ENCODE data around the gene LPCAT3.
"Not testable (repeated sequence)": the region's sequence is repeated elsewhere in the genome, so short reads cannot be mapped to it uniquely, and the experiment has no call there.

LPCAT3 gene

GRCh38 chr12:7035463-7035862 is 17.2 kb upstream of the LPCAT3 start:
- DNase-seq, result no peak

GRCh38 chr12:7034464-7034863 is 16.2 kb upstream of the LPCAT3 start:
- DNase-seq, result no peak

- no peak for DNase-seq
Observed at GRCh38 chr12:7032990-7033389, 14.7 kb upstream of the LPCAT3 start.

GRCh38 chr12:7031306-7031705 is 13.0 kb upstream of the LPCAT3 start:
- DNase-seq, result no peak

- no peak for DNase-seq
Observed at GRCh38 chr12:7026854-7027253, 8.6 kb upstream of the LPCAT3 start.

- no peak for DNase-seq
Observed at GRCh38 chr12:7023114-7023513, 4.8 kb upstream of the LPCAT3 start.

GRCh38 chr12:7021956-7022355 is 3.7 kb upstream of the LPCAT3 start:
- DNase-seq, result no peak

- no peak for DNase-seq
Observed at GRCh38 chr12:7019043-7019569, 830 bp upstream of the LPCAT3 start.

- DNase-seq, result no peak
Observed at GRCh38 chr12:7017870-7018349, 366 bp downstream of the LPCAT3 start.

GRCh38 chr12:7016958-7017571 is 1.2 kb downstream of the LPCAT3 start:
- DNase-seq, result no peak

- DNase-seq, result no peak
Observed at GRCh38 chr12:7015555-7016370, 2.5 kb downstream of the LPCAT3 start.

- no peak for DNase-seq
Observed at GRCh38 chr12:7013101-7013500, 5.2 kb downstream of the LPCAT3 start.

GRCh38 chr12:7012024-7012607 is 6.2 kb downstream of the LPCAT3 start:
- DNase-seq, result no peak

- DNase-seq, result not testable (repeated sequence)
Observed at GRCh38 chr12:7011398-7011797, 6.9 kb downstream of the LPCAT3 start.

GRCh38 chr12:7009512-7009911 is 8.8 kb downstream of the LPCAT3 start:
- no peak for DNase-seq

GRCh38 chr12:7008864-7009263 is 9.4 kb downstream of the LPCAT3 start:
- DNase-seq, result no peak

GRCh38 chr12:7006639-7007038 is 11.6 kb downstream of the LPCAT3 start:
- DNase-seq, result no peak

- DNase-seq, result no peak
Observed at GRCh38 chr12:7005311-7005710, 13.0 kb downstream of the LPCAT3 start.

- no peak for DNase-seq
Observed at GRCh38 chr12:7004840-7005239, 13.4 kb downstream of the LPCAT3 start.

- no peak for DNase-seq
Observed at GRCh38 chr12:7004287-7004803, 13.9 kb downstream of the LPCAT3 start.

GRCh38 chr12:7001921-7002591 is 16.2 kb downstream of the LPCAT3 start:
- DNase-seq, result no peak

- DNase-seq, result no peak
Observed at GRCh38 chr12:6998715-6999451, 19.4 kb downstream of the LPCAT3 start.
